Left colon (tissue), 2 donors: ENCODE data around the gene DHTKD1. TPM values are rescaled to one million over a fixed set of nuclear protein-coding genes. Genes with fewer than 3 reads are reported as not detected.
"Not testable (repeated sequence)": the region's sequence is repeated elsewhere in the genome, so short reads cannot be mapped to it uniquely, and the experiment has no call there.

ENCODE experiments used
- ATAC-seq: fragments of 200-7000 bp; cut with Tn5 transposase; one replicate; pipeline ENCODE4 v1.9.1; 2020; ENCODE audit warnings: mild to moderate bottlenecking, moderate library complexity
- DNase-seq, 2 donors: peaks; one replicate each; pipeline ENCODE4 v3.0.0-alpha.2; 2020
- intact Hi-C, 2 donors: fragments of 100-400 bp; cut with DNase I in 1 of 2; cut with micrococcal nuclease in 1 of 2; formaldehyde crosslinking; loops; one replicate each; pipeline versions ENCODE4 v1.11.2 to v1.14.0; 2022; cut with DNase I, micrococcal nuclease
- total RNA-seq, 2 donors: library from RNA; stranded (reverse); fragmentation: NEBNext Ultra II Directional; extraction: Animal tissue kit (Norgen Biotek cat#: 25700); gene quantifications; one replicate each; pipeline ENCODE4 v1.2.1, GENCODE V29; 2021
- donor health status: DM: no; HTN: no; CAD: no.
- donor health status: DM: yes; HTN: yes; CAD: no.

The DHTKD1 gene
- total RNA-seq, 2 donors from 2014 or later: 32.6 to 34.6 TPM

DNA sequence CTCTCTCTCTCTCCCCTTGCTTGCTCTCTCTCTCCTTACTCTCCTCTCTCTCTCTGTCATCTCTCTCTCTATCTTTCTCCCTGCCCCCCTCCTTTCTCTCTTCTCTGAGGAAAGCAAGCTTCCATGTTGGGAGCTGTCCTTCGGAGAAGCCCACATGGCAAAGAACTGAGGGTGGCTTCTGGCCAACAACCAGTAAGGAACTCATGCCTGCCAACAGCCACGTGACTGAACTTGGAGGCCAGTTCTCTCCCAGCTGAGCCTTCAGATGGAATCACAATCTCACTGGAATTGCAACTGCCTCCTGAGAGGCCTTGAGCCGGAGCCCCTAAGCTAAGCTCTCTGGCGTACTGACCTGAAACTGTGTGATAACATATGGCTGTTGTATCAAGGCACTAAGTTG, 12.0 kb upstream of the DHTKD1 start:
- ATAC-seq (no peak), DNase-seq (no peak)
- intact Hi-C loops: no loop called here

DNA sequence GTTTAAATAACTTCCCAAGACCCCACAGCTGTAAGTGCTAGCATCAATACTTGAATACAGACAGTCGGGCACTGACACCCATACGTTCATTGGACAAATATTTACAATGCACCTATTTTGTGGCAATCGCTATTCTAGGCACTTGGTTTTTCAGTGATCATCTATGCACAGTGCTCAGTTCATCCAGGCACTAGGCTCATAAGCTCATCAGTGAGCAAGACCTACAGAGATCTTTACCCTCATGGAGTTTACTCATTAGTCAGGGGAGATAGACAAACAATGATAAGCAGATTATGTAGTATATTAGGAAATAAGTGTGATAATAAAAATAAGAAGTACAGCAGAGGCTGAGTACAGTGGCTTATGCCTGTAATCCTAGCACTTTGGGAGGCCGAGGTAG, 7.6 kb upstream of the DHTKD1 start:
- intact Hi-C loops: no loop called here
- DNase-seq (no peak), ATAC-seq (no peak)

DNA sequence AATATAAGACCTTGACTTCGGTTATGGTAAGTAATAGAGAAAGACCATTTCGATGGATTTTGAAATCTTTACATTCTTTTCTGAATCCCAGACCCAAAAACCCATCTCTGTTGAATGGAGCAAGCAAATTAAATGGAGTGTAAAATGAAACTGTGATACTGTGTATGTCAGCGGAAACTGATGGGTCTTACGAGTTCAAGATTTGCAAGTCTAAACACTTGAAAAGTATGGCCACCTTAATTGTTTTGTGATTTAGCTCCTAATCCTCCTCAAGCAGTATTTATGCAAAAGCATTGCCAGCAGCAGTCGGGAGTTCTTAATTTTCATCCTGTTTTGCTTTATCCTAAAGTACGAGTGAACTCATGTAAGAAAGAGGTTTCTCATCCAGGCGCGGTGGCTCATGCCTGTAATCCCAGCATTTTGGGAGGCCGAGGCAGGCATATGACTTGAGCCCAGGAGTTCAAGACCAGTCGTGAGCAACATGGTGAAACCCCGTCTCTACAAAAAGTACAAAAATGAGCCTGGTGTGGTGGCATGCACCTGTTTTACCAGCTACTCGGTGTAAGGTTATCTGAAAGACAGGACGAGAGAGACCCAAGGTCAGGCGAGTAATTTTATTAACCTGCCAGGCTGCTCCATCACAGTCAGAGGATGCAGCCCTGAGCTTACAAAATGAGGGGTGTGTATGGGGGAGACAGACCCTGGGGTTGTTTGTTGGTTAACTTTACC, 5.8 kb upstream of the DHTKD1 start:
- ATAC-seq (no peak), DNase-seq (no peak)
- intact Hi-C loops: no loop called here

DNA sequence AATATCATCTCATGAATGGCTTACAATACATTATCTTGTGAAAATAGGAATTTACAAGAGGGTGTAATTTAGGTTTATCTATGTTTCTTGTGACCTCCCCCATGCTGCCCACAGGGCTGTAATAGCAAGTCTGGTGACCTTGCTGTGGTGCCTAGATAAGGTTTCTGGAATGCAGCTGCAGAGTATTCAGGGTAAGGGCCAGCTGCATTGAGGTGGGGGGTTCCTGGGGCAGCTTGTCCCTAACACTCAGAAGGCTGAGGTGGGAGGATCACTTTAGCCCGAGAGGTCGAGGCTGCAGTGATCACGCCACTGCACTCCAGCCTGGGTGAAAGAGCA, 5.3 kb upstream of the DHTKD1 start:
- DNase-seq: no peak
- no peak for ATAC-seq
- intact Hi-C loops: no loop called here

DNA sequence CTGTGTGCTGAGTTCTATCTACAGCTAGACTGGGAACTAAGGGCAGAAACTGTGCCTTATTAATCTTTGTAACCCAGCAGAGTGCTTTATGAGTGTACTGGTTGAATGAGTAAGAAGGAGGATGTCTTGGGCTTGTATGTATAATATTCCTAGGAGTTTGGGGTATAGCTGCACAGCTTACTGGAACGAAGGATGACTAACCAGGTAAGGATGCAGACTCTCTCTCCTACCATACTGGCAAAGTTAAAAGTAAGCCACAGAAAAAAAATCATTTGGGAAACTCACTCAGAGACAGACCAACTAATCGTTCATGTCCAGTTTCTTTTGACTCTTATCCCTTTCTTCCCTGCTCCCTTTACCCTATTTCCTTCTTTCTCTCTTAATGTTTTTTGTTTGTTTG, 1.4 kb upstream of the DHTKD1 start:
- intact Hi-C loops: no loop called here
- DNase-seq (no peak), ATAC-seq (no peak)

DNA sequence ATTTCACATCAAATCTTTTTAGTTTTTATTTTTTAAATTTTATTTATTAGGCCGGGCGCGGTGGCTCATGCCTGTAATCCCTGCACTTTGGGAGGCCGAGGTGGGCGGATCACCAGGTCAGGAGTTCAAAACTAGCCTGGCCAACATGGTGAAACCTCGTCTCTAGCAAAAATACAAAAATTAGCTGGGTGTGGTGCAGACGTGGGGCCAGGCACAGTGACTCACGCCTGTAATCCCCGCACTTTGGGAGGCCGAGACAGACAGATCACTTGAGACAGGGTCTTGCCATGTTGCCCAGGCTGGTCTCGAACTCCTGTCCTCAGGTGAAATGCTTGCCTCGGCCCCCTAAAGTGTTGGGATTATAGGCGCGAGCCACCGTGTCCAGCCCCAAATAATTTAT, 2.7 kb downstream of the DHTKD1 start:
- DNase-seq, ATAC-seq, intact Hi-C loops: not testable (repeated sequence)

DNA sequence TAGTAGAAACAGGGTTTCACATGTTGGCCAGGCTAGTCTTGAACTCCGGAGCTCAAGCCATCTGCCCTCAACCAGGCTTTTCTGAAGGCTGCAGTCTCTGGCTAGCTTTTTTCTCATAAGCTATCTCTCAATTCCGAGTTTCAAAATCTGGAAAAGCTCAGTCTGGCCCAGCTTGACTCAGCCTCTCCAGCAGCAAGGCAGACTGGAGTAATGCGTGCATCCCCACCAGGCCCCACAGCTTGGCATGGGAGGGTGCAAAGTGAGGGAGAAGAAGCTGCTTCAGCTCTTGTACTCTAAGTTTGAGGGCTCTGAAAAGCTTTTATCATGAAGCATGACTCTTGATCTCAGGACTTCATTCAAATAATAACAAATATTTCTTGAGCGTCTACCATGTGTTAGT, 4.8 kb downstream of the DHTKD1 start:
- DNase-seq (no peak), ATAC-seq (no peak)
- intact Hi-C loops: no loop called here

DNA sequence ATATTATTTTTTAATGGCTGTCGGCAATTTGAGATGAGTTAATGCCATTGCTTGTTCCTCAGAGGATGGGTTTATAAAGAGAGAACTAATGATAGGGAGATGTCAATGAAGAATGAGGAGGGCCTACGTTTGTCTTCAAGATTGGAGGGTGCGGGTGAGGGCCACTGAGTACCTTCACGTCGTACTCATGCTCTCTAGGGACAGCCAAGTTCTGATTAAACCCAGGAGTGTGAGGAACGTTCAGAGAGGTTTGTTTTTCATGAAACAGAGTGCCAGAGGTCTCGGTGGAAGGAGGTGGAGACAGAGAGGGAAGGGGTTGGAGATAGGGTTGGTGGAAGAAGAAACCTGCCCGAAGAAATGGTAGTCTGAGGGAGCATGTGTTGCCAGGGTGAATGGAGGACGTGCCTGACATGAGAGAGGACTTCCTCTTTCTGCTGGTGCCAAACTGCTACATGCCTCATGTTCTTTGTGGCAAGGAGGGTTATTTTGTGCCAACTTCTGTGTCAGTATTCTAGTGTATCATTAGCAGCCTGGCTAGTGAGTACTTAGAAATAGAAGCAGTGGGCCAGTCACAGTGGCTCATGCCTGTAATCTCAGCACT, 8.9 kb downstream of the DHTKD1 start:
- DNase-seq (no peak), ATAC-seq (no peak)
- intact Hi-C loops: no loop called here

DNA sequence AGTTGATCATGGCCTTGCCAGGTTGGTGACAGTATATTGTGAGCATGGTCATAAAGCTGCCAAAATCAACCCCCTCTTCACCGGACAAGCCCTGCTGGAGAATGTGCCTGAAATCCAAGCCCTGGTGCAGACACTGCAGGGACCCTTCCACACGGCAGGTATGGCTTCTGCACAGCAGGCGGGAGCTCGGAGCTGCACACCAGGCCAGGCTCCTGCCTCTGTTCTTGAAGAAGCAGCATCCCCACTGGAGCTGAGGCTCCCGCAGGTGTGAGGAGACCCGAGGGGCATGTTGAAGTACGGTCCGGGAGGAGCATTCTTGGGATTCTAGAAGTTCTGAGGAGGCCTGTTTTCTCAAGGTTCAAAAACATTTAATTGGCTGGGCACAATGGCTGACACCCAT, 12.7 kb downstream of the DHTKD1 start:
- no peak for DNase-seq
- intact Hi-C loops: no loop called here
- ATAC-seq: no peak

DNA sequence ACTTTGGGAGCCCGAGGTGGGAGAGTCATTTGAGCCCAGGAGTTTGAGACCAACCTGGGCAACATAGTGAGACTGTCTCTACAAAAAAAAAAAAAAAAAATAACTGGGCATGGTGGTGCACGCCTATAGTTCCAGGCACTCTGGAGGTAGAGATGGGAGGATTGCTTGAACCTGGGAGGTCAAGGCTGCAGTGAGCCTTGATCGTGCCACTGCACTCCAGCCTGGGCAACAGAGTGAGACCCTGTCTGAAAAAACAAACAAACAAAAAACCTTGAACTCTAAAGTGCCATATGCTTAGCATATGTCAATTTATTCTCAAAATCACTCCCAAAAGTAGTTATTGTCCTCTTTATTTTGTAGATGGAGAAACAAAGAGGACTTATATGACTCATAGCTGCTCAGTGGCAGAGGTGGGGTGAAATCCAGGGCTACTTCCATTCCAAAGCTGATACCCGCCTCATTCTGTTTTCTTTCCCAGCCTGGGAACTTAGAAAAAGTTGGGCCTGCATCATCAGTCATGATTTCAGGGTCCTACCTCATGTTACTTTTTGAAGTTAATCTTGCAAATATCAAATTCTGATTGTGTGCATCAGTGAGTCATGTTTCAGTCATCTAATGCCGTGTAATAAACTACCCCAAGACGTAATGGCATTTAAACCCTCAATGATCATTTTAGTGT, 13.3 kb downstream of the DHTKD1 start:
- no peak for ATAC-seq
- no peak for DNase-seq
- intact Hi-C loops: no loop called here

DNA sequence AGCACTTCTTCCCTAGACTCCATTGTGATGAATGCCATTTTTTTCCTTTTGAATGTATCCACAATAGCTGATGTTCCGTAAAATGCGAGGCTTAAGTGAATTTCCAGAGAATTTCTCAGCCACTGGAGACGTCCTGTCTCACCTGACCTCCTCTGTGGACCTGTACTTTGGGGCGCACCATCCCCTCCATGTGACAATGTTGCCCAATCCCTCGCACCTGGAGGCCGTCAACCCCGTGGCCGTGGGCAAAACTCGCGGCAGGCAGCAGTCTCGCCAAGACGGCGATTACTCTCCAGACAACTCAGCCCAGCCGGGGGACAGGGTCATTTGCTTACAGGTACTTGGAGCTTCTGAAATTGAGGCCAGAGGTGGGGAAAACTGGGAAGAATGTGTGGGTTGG, 20.2 kb downstream of the DHTKD1 start:
- intact Hi-C loops: no loop called here
- ATAC-seq: no peak
- no peak for DNase-seq

DNA sequence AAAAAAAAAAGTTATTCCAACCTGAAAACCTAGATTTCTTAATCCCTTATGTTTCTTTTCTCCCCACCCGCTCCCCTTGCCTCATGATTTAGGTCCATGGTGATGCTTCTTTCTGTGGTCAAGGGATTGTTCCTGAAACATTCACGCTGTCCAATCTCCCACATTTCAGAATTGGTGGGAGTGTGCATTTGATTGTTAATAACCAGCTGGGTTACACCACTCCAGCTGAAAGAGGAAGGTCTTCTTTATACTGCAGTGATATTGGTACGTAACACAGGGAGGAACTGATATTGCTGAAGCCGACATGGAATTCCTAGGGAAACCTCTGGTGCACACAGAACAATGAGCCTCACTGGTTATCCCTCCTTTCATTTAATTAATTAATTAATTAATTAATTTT, 22.7 kb downstream of the DHTKD1 start:
- intact Hi-C loops: no loop called here
- no peak for DNase-seq
- ATAC-seq: no peak

DNA sequence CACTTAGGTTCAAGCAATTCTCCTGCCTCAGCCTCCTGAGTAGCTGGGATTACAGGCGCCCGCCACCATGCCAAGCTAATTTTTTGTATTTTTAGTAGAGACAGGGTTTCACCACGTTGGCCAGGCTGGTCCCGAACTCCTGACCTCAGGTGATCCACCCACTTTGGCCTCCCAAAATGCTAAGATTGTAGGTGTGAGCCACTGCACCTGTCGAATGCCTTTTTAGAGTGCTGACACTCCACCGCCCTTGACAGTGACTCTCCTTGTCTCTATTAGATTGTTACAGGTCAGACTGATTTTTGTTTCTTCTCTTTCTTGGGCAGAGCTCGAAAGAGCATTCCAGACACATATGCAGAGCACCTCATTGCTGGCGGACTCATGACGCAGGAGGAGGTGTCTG, 28.6 kb downstream of the DHTKD1 start:
- intact Hi-C loops, DNase-seq: not testable (repeated sequence)
- ATAC-seq: peak; percentile 49

DNA sequence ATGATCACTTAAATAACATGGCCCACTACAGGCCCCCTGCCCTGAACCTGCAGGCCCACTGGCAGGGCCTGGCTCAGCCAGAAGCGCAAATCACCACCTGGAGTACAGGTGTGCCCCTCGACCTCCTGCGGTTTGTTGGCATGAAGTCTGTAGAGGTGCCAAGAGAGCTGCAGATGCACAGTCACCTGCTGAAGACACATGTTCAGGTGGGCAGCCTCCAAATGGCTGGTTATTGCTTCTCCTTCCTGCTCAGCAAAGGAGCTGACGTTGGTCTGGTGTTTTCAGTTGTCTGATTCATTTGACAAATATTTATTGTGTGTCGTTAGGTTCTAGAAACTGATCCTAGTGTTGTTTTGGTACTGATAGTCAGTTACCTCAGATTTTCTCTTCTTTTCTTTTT, 29.0 kb downstream of the DHTKD1 start:
- intact Hi-C loops: no loop called here
- ATAC-seq (peak; percentile 90), DNase-seq (peak; percentile 18 to 69)

DNA sequence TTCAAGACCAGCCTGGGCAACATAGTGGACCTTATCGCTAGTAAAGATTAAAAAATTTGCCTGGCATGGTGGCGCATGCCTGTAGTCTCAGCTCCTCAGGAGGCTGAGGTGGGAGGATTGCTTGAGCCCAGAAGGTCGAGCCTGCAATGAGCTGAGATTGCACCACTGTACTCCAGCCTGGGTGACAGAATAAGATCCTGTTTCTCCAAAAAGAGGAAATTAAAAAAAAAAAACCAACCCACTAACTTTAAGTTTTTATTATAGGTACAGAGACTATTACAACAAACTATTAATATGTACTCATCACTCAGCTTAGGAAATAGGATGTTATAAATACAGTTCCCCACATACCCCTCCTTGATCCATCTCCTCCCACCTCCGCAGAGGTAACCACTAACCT, 30.2 kb downstream of the DHTKD1 start:
- no peak for DNase-seq
- no peak for ATAC-seq
- intact Hi-C loops: no loop called here

DNA sequence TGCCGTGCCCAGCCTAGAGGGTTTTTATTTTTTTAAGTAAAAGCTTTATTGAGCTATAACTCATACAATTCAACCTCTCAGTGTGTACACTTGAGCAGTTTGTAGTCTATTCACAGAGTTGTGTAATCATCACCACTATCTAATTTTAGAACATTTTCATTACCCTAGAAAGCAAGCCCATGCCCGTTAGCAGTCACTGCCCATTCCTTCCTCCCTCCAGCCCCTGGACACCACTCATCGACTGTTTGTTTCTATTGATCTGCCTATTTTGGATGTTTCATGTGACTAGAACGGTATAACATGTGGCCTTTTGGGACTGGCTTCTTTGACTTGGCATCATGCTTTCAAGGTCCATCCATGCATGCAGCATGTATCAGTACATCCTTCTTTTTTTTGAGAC, 35.0 kb downstream of the DHTKD1 start:
- no peak for DNase-seq
- no peak for ATAC-seq
- intact Hi-C loops: no loop called here

DNA sequence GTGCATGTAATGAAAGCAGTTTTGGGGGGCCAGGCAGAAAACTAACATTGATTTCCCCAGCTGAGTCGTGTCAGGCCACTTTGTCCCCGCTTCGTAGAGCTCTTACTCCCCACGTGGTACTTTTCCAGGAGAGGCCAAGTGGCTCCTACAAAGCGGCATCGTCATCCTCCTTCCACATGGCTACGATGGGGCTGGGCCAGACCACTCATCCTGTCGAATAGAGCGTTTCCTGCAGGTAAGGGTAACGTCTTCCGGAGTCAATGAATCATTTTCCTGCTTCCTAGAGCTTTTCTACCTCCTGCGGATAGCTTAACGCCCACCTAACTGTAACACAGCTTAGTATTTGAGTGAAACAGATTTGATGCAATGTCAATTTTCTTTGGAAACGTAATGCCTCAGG, 39.0 kb downstream of the DHTKD1 start:
- intact Hi-C loops: no loop called here
- no peak for ATAC-seq
- no peak for DNase-seq

DNA sequence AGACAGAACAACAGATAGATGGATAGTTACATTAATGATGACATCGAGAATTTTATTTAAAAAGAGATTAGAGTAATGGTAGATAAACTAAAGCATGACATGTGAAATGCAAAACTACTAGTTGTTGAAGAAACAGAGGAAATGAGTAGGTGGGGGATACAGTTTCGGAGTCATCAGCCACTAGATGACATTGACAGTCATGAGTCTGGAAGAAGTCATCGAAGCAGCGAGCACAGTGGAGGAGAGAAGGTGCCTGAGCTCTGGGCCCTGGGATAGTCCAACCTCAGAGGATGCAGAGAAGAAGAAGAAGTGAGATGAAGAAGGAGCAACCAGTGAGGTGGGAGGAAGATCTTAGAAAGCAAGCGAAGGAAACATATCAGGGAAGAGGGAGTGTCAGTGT, 40.5 kb downstream of the DHTKD1 start:
- DNase-seq (no peak), ATAC-seq (no peak)
- intact Hi-C loops: no loop called here

DNA sequence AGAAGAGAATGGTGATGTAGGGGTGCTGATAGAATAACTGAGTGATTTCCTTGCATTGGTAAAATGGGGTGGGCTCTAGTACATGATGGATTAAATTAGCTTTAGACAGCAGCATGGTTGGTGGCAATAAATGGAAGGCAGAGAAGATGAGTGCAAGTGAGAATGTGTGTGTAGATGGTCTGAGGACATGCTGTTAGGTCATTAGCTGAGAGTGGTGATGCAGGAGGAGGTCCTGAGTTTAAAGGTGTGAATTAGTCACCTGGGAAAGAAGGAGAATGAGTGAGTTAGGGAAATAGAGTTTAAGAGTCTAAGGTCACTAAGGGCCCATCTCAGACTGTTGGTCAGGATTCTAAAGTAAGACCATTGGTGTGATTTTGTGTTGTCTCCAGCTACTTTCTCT, 42.8 kb downstream of the DHTKD1 start:
- ATAC-seq (no peak), DNase-seq (no peak)
- intact Hi-C loops: no loop called here

DNA sequence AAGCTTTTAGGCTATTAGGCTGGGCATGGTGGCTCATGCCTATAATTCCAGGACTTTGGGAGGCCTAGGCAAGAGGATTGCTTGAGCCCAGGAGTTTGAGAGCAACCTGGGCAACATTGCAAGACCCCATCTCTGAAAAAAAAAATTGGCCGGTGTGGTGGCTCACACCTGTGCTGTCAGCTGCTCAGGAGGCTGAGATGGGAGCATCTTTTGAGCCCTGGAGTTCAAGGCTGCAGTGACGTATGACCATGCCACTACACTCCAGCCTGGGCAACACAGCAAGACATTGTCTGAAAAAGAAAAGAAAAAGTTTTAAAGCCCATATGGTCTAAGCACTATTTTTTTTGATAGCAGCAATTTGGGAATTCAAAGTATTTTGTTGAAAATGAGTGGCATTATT, 44.9 kb downstream of the DHTKD1 start:
- DNase-seq (no peak), ATAC-seq (no peak)
- intact Hi-C loops: no loop called here

DNA sequence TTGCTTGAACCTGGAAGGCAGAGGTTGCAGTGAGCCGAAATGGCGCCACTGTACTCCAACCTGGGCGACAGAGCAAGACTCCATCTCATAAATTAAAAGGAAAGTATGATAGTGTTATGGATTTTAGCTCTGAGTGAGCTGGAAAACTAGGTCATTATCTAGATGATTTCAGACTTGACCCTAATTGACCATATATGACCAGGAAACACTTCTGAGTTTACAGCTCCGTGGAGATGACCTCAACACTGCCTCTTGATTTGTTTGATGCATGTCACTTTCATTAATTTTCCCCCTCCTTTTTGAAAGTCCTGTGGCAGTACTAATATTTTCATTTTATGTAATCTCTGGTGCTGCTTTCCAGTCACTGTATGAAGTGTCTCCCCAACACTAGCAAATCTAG, 52.9 kb downstream of the DHTKD1 start:
- no peak for DNase-seq
- intact Hi-C loops: no loop called here
- no peak for ATAC-seq
